Adrenal gland (tissue), 12 donors: Measurements from ENCODE around the gene P2RY2. TPM values are rescaled to one million over a fixed set of nuclear protein-coding genes. Genes with fewer than 3 reads are reported as not detected.

ENCODE experiments used
- DNase-seq, 7 donors: peaks; one replicate each; pipeline ENCODE4 v3.0.0-alpha.2; 2019 to 2020
- H3K27ac ChIP-seq, 5 donors: fragments of 200-600 bp; sonication (generic) in 4 of 5; 1 replicate in 3 of 5; 2 replicates in 2 of 5; pipeline versions ENCODE4 v1.5.1 to v1.8.0; 2016 to 2020; ENCODE audit warnings: mild to moderate bottlenecking in 1 of 5
- H3K27me3 ChIP-seq: fragments of 200-600 bp; 2 replicates; pipeline ENCODE4 v1.8.0; 2021
- H3K36me3 ChIP-seq, 2 donors: fragments of 200-600 bp; replicated peaks in 1 of 2; 1 replicate in 1 of 2; 2 replicates in 1 of 2; pipeline versions ENCODE4 v1.5.1 to v1.8.0; 2018 to 2022
- H3K4me1 ChIP-seq, 2 donors: fragments of 200-600 bp; replicated peaks in 1 of 2; 1 replicate in 1 of 2; 2 replicates in 1 of 2; pipeline versions ENCODE4 v1.5.1 to v1.8.0; 2018 to 2021
- H3K4me3 ChIP-seq, 4 donors: fragments of 200-600 bp; sonication (generic) in 3 of 4; one replicate each; pipeline ENCODE4 v1.5.1; 2016 to 2018
- H3K9me3 ChIP-seq, 3 donors: fragments of 200-600 bp; sonication (generic) in 1 of 3; replicated peaks in 1 of 3; 1 replicate in 2 of 3; 2 replicates in 1 of 3; pipeline versions ENCODE4 v1.5.1 to v1.8.0; 2016 to 2021
- CTCF ChIP-seq, 6 experiments: fragments of 450-650 bp in 4 of 6; fragments of 200-600 bp in 2 of 6; sonication (generic) in 1 of 6; IDR thresholded peaks; 1 replicate in 5 of 6; 2 replicates in 1 of 6; pipeline versions ENCODE4 v1.5.1 to v1.8.0; 2016 to 2021; ENCODE audit warnings: antibody characterized with exemption in 6 of 6, mild to moderate bottlenecking in 2 of 6, moderate library complexity in 1 of 6
- POLR2A ChIP-seq, 2 donors: fragments of 450-650 bp; IDR thresholded peaks; one replicate each; pipeline ENCODE4 v1.6.1; 2017; ENCODE audit warnings: antibody characterized with exemption in 2 of 2, mild to moderate bottlenecking in 2 of 2, moderate library complexity in 1 of 2
- WGBS, 4 donors: extraction: QIAGEN DNeasy Blood & Tissue Kit in 2 of 4; methylation state at CpG; one replicate each; pipeline versions ENCODE4 v1.1.5 to v1.1.7; 2013 to 2017; 5-methylcytosine and 5-hydroxymethylcytosine counted together
- intact Hi-C, 2 donors: fragments of 100-400 bp; cut with DNase I; formaldehyde crosslinking; loops; one replicate each; pipeline versions ENCODE4 v1.14.1 to v1.15.0; 2022 to 2023
- polyA plus RNA-seq, 3 donors: library from polyadenylated mRNA; stranded (reverse); fragments of 200-250 nt in 2 of 3; fragments of 350-450 nt in 1 of 3; fragmentation: Illumina TruSeq in 1 of 3; extraction: RNeasy Lipid Tissue Mini Kit (QIAGEN cat#74804) in 1 of 3; gene quantifications; one replicate each; pipeline ENCODE4 v1.2.3, GENCODE V29; 2013 to 2014
- total RNA-seq, 9 donors: library from RNA; depleted of rRNA in 4 of 9; stranded (reverse); fragments of >200 nt in 4 of 9; fragments of 120-200 nt in 1 of 9; fragmentation: NEBNext Ultra II Directional in 1 of 9; extraction: Animal tissue kit (Norgen Biotek cat#: 25700) in 1 of 9; gene quantifications; one replicate each; pipeline versions ENCODE4 v1.1.0 to v1.2.4, GENCODE V29; 2013 to 2023
- donor health status: healthy with polysubstance abuse.
- donor health status: Bipolar disorder and iron deficiency.
- donor health status: DM: yes; HTN: yes; CAD: no.
- donor health status: DM: no; HTN: no; CAD: no.
- donor health status: DM: no; HTN: no; CAD: no.
- donor health status: DM: yes; HTN: yes; CAD: no.

Gene P2RY2
- total and polyA plus RNA-seq, 12 donors, result 1.3 to 51.6 (median 7.6) TPM

DNA sequence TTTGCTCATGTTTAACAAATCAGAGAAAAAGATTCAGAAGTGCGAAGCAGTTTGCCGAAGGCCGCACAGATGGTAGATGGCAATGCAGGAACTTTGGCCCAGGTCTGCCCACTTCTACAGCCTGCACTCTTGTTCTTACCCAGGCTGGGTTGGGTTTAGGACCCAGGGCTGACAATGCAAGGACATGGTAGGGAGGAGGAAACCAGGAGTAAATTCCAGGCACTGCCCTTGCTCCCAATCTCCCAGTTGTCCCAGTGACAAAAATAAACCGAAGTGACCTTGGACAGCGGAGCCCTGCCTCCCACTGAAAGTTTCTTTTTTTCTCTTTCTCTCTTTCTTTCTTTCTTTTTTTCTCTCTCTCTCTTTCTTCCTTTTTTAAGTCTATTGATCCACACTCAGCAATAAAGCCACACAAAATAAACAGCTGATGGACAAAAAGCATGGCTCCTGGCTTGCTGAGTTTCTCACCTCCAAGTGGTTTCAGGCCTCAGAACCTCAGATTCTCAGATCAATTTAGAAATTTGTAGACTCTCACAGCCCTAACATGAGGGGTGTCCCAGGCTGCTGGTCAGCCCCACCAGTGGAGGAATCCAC, 42.4 kb upstream of the P2RY2 start:
- Histone ChIP-seq H3K27ac (peak overlapping the region in 4 of 5 donors; percentile 19 to 79 (median 52)), H3K36me3 (no peaks in the 10 kb centered on the region), H3K4me3 (no peak overlapping the region), H3K9me3 (no peaks in the 10 kb centered on the region), H3K27me3 (no peaks in the 10 kb centered on the region), H3K4me1 (peaks cover 13 to 33% of the 10 kb centered on the region in 2 donors)
- intact Hi-C loops, result loop anchor here in 1 of 2 donors (5.0 to 10.0 kb wide), 2 partner anchors 348 to 461 kb away; no protein-coding TSS in a partner anchor
- DNase-seq, result peak in 6 of 7 donors; percentile 53 to 76 (median 55)
- TF ChIP-seq CTCF (IDR thresholded peaks at IDR 0.05) (no peak), POLR2A (IDR thresholded peaks at IDR 0.05) (no peak)
- 33 to 46% (median 37%) methylated on average over 5 of the region's 5 CpGs for WGBS, 4 donors

DNA sequence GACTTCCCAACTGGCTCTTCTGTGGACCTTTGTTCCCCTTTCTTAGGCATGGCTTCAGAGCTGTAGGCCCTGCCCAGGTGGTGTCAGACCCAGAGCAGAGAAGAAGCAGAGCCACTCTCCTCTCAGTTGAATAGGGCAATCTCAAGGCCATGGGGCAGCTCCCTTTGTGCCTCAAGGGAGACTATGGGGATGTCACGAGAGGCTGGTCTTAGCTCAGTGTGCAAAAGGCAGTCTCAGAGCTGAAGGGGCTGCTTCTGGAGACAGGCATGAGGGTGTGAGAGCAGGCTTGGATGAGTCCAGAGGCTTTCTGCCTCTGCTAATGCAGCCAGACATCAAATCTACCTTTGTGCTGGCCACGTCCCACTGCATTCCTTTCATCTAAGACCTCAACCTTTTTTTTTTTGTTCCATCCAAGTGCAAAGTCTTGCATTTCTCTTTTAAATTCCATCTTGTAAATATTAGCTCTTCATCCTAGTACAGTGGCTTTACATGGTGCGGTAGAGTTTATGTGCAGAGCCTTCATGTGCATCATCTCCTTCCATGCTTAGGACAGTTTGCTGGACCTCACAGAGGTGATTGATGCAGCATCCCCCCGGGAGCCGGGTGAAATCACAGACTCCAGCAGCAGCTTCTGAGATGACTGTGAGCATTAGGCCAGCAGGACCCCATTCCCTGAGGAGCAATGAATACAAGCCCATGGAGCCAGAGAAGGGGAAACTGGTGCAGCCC, 41.8 kb upstream of the P2RY2 start:
- DNase-seq, result no peak
- H3K4me3 ChIP-seq, result no peak overlapping the region
- peak overlapping the region in 4 of 5 donors; percentile 19 to 87 (median 69) for H3K27ac ChIP-seq
- intact Hi-C loops, result loop anchor here in 1 of 2 donors (5.0 to 10.0 kb wide), 2 partner anchors 349 to 462 kb away; no protein-coding TSS in a partner anchor
- TF ChIP-seq CTCF (IDR thresholded peaks at IDR 0.05) (no peak), POLR2A (IDR thresholded peaks at IDR 0.05) (no peak)
- WGBS, 4 donors, result 79 to 95% (median 88%) methylated on average over 3 to 5 of the region's 5 CpGs
- H3K9me3 ChIP-seq, result no peaks in the 10 kb centered on the region
- no peaks in the 10 kb centered on the region for H3K27me3 ChIP-seq
- H3K36me3 ChIP-seq, result no peaks in the 10 kb centered on the region
- H3K4me1 ChIP-seq, result peaks cover 13 to 33% of the 10 kb centered on the region in 2 donors

- intact Hi-C loops, result loop anchor here in 1 of 2 donors (5.0 to 10.0 kb wide), 2 partner anchors 350 to 462 kb away; no protein-coding TSS in a partner anchor
- Histone ChIP-seq H3K27me3 (no peaks in the 10 kb centered on the region), H3K9me3 (no peaks in the 10 kb centered on the region), H3K4me1 (peaks cover 13 to 33% of the 10 kb centered on the region in 2 donors), H3K27ac (peak overlapping the region in 3 of 5 donors; percentile 59 to 87 (median 70)), H3K4me3 (no peak overlapping the region), H3K36me3 (no peaks in the 10 kb centered on the region)
- WGBS, 4 donors, result 81 to 100% (median 88%) methylated on average over 1 of the region's 1 CpG
- TF ChIP-seq CTCF (IDR thresholded peaks at IDR 0.05), result no peak
- TF ChIP-seq POLR2A (IDR thresholded peaks at IDR 0.05), result no peak
- DNase-seq, result no peak
Observed at GRCh38 chr11:73176874-73177155, 41.3 kb upstream of the P2RY2 start.

DNA sequence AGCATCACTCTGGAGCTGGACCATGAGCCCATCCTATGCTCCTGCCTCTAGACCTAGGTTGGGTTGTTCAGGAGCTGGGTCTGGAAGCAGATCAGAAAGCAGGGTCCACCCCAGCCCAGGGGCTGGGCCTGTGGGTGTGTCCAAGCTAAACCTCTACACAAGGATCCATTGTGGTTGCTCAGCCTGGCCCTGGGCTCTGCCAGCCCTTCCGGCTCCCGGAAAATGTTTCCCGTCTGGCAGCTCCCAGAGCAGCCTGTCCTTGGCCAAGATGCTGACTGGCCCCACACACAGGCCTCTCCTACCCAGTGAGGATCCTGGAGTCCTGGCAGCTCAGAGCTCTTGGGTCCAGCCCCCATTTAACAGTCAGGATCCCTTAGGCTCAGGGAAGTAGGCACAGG, 40.7 kb upstream of the P2RY2 start:
- Histone ChIP-seq H3K4me1 (peaks cover 13 to 35% of the 10 kb centered on the region in 2 donors), H3K4me3 (no peak overlapping the region), H3K36me3 (no peaks in the 10 kb centered on the region), H3K27me3 (no peaks in the 10 kb centered on the region), H3K9me3 (no peaks in the 10 kb centered on the region), H3K27ac (peak overlapping the region; percentile 3 to 87 (median 62))
- intact Hi-C loops, result loop anchor here in 1 of 2 donors (5.0 to 10.0 kb wide), 2 partner anchors 350 to 463 kb away; no protein-coding TSS in a partner anchor
- TF ChIP-seq POLR2A (IDR thresholded peaks at IDR 0.05) (no peak), CTCF (IDR thresholded peaks at IDR 0.05) (no peak)
- WGBS, 4 donors, result 15 to 34% (median 17%) methylated on average over 3 of the region's 3 CpGs; no CpG with 5 or more reads in 1 of the 4 donors
- peak in 6 of 7 donors; percentile 69 to 80 (median 76) for DNase-seq
